ENCODE data around the gene KCNH1. TPM values are rescaled to one million over a fixed set of nuclear protein-coding genes. Genes with fewer than 3 reads are reported as not detected.

KCNH1 gene
- total and polyA plus RNA-seq, 2 of the 4 experiments (the other 2 are of a cell fraction) = 0.27 to 0.54 TPM

DNA sequence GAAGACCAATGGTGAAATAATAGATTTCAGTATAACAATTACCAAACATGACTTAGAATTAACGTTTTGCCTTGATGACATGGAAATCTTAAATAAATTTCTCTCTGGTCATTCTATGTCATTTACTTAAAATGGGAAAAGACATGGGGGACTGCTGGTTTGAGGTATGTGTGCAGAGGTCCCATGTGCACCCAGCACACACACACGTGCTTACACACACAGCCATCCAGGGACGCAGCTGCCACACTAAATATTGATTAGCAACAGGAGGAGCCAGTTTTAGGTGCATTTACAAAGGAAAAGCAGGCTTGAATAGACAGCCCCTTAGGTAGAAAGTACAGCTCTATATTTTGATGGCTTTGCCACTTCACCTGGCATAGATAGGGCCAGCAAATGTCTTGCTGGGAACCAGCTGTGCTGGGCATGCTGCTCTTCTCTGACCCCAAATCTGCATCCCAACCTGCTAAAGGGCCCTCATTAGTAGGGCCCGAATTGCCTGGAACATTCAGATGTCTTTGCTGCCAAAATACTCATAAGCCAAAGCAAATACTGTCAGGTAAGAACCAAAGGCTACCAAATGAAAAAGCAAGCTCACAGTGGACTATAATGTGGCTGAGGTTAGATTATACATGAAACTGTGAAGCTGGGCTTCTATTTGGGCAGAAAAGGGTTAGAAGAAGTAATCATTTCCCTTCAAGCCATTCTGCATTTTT lies 405.4 kb downstream of the KCNH1 start:
- no peak overlapping the region for H3K27ac ChIP-seq (ENCODE audit: insufficient read depth, low read length)
- no peak overlapping the region for H3K23ac ChIP-seq (ENCODE audit: low read depth, low read length)
- H3K27me3 ChIP-seq (ENCODE audit: control insufficient read depth, insufficient read depth, low read length) = no peaks in the 10 kb centered on the region
- H3K9me1 ChIP-seq (ENCODE audit: insufficient read depth, low read length) = no peaks in the 10 kb centered on the region
- H3K4me3 ChIP-seq (ENCODE audit: insufficient read depth, low read depth, low read length) = no peak overlapping the region
- dilution Hi-C loops (cut with HindIII; ENCODE audit: low sequenced_read_pairs, unreplicated experiment) = no loop called here
- H3K4ac ChIP-seq (ENCODE audit: low read depth, low read length) = no peak overlapping the region
- H4K8ac ChIP-seq (ENCODE audit: low read depth in 2 of 2, low read length in 2 of 2) = no peak overlapping the region
- intact Hi-C loops (cut with micrococcal nuclease) = no loop called here
- CTCF ChIA-PET = interaction anchor here (0.6 kb wide), 1 partner anchor 1216 kb away, joined by 3 read pairs; no protein-coding TSS in a partner anchor
- in situ Hi-C loops (cut with MboI; ENCODE audit: low sequenced_read_pairs) = no loop called here
- no peak for DNase-seq
- no peak overlapping the region for H2BK15ac ChIP-seq (ENCODE audit: low read depth, low read length)
- no peak for TF ChIP-seq RCOR1 (IDR thresholded peaks at IDR 0.05; ENCODE audit: insufficient replicate concordance, low read length)
- TF ChIP-seq CEBPB (IDR thresholded peaks at IDR 0.05; ENCODE audit: low read depth, low read length) = no peak
- TF ChIP-seq, protein P1, sequence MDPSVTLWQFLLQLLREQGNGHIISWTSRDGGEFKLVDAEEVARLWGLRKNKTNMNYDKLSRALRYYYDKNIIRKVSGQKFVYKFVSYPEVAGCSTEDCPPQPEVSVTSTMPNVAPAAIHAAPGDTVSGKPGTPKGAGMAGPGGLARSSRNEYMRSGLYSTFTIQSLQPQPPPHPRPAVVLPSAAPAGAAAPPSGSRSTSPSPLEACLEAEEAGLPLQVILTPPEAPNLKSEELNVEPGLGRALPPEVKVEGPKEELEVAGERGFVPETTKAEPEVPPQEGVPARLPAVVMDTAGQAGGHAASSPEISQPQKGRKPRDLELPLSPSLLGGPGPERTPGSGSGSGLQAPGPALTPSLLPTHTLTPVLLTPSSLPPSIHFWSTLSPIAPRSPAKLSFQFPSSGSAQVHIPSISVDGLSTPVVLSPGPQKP (IDR thresholded peaks at IDR 0.05; ENCODE audit: borderline replicate concordance, low read depth, low read length) = no peak
- TF ChIP-seq SMC3 (IDR thresholded peaks at IDR 0.05; ENCODE audit: low read depth, low read length) = no peak
- TF ChIP-seq, protein P2, sequence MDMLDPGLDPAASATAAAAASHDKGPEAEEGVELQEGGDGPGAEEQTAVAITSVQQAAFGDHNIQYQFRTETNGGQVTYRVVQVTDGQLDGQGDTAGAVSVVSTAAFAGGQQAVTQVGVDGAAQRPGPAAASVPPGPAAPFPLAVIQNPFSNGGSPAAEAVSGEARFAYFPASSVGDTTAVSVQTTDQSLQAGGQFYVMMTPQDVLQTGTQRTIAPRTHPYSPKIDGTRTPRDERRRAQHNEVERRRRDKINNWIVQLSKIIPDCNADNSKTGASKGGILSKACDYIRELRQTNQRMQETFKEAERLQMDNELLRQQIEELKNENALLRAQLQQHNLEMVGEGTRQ (IDR thresholded peaks at IDR 0.05; ENCODE audit: low read depth, low read length) = no peak
- no peak for TF ChIP-seq RFX5 (IDR thresholded peaks at IDR 0.05; ENCODE audit: low read depth, low read length)
- no TSS peak for BruUV-seq (replicated peaks)
- H3K14ac ChIP-seq (replicated peaks; ENCODE audit: low read depth, low read length) = no peak overlapping the region
- H3K4me1 ChIP-seq (ENCODE audit: control insufficient read depth, insufficient read depth, low read length) = no peaks in the 10 kb centered on the region
- H2BK5ac ChIP-seq (ENCODE audit: low read depth, low read length, poor library complexity, severe bottlenecking) = no peak overlapping the region
- H3K18ac ChIP-seq (ENCODE audit: low read depth, low read length) = no peak overlapping the region
- H2AFZ ChIP-seq (replicated peaks; ENCODE audit: low read length, poor library complexity) = no peak overlapping the region
- H3K36me3 ChIP-seq (ENCODE audit: control insufficient read depth, insufficient read depth, low read length) = no peaks in the 10 kb centered on the region
- H4K20me1 ChIP-seq (ENCODE audit: insufficient read depth, low read length) = no peaks in the 10 kb centered on the region
- no peak overlapping the region for H2BK20ac ChIP-seq (ENCODE audit: low read depth, low read length)
- H2BK120ac ChIP-seq (ENCODE audit: low read depth, low read length) = no peak overlapping the region
- no peak overlapping the region for H2AK5ac ChIP-seq (ENCODE audit: low read depth, low read length)
- ATAC-seq (ENCODE audit: low read depth) = no peak
- no peak overlapping the region for H2AK9ac ChIP-seq (replicated peaks; ENCODE audit: low read depth, low read length, poor library complexity)
- no peaks in the 10 kb centered on the region for H3K9me3 ChIP-seq (ENCODE audit: control insufficient read depth, insufficient read depth, low read length)
- no peaks in the 10 kb centered on the region for H3K79me1 ChIP-seq (ENCODE audit: low read depth in 1 of 2, low read length in 2 of 2)
- WGBS, 2 experiments (ENCODE audit: extremely low coverage in 2 of 2, insufficient read length in 1 of 2) = no CpG with 5 or more reads among the region's 4 CpGs
- no peak overlapping the region for H4K5ac ChIP-seq (ENCODE audit: low read depth, low read length)
- POLR2A ChIA-PET (ENCODE audit: unreplicated experiment) = no interaction called here
- H3K4me2 ChIP-seq (ENCODE audit: low read depth, low read length) = no peak overlapping the region
- H3K9ac ChIP-seq (ENCODE audit: low read depth, low read length) = no peak overlapping the region
- H4K91ac ChIP-seq (ENCODE audit: insufficient read depth, low read depth, low read length) = no peak overlapping the region
- H3K56ac ChIP-seq (ENCODE audit: extremely low read depth, insufficient read depth, low read length) = no peak overlapping the region
